GM19324 (cell line): Measurements from ENCODE around the gene PRR18.

Experiments used
- ATAC-seq: cut with Tn5 transposase; IDR thresholded peaks from one replicate; pipeline ENCODE4 v1.9.1; 2021; ENCODE audit warnings: mild to moderate bottlenecking, moderate library complexity; ENCODE audit not compliant: unreplicated experiment, low FRiP score

PRR18 gene

DNA sequence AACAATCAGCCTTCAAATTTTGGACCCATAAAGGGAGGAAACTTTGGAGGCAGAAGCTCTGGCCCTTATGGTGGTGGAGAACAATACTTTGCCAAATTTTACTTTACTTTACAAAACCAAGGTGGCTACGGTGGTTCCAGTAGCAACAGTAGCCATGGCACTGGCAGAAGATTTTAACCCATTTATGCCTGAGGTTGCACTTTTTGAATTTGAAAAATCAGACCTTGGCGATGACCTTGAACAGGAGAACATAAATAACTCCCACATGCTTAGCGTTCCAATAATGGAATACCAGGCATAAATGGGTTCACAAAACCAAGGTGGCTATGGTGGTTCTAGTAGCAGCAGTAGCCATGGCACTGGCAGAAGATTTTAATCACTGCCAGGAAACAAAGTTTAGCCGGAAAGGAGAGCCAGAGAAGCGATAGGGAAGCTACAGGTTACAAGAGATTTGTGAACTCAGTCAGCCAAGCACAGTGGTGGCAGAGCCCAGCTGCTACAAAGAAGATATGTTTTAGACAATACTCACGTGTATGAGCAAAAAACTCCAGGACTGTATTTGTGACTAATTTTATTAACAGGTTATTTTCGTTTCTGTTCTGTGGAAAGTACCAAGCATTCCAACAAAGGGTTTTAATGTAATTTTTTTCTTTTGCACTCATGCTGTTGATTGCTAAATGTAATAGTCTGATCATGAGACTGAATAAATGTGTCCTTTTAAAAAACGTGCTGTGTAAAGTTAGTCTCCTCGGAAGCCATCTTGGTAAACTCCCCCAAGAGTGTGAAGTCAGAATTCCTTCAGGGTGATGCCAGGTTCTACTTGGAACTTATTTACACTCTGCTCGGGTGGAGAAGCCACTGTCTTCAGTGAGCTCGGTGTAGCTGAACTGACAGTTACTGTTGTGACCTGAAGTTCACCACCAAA, 27.4 kb upstream of the PRR18 start:
- ATAC-seq = no peak

DNA sequence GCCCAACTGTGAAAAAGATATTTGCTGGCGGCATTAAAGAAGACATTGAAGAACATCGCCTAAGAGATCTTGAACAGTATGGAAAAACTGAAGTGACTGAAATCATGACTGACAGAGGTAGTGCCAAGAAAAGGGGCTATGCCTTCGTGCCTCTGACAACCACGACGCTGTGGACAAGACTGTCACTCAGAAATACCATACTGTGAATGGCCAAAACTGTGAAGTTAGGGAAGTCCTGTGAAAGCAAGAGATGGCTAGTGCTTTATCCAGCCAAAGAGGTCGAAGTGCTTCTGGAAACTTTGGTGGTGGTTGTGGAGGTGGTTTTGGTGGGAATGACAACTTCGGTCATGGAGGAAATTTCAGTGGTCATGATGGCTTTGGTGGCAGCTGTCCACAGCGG, 26.7 kb upstream of the PRR18 start:
- no peak for ATAC-seq

DNA sequence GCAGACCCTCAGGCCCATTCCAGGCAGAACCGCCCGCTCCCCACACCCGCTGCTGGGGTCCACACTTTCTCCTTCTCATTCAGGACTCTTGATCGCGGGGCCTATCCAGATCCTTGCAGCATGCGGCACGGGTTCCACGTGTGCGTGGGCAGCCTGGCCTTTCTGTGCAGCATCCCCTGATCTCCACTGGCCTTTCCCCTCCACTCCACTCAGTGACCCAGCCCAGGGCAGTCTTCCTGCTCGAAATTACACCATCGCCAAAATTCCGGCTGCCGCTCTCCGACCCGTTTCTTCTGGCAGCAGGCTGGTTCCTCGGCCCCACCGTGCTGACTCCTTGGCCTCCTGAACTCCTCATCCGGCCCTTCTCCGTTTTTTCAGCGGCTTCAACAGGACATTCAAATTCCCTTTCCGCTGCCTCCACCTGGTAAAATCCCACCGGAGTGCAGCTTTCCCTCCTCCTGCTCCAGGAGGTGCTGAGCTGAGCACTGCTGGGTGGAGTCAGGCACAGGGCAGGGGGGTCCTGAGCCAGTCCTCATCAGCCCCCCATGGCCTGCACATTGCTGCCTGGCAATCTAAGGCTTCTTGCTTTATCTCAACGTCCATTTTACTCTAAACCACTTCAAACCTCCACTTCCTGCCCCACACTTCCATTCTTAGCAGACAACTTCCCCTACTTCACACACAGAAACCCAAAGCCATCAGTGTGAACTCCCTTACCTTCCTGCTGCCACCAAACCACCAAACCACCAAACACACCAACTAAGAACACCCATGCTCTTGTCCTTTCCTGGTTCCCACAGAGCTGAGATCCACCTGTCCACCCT, 25.2 kb upstream of the PRR18 start:
- peak; percentile 56 for ATAC-seq

DNA sequence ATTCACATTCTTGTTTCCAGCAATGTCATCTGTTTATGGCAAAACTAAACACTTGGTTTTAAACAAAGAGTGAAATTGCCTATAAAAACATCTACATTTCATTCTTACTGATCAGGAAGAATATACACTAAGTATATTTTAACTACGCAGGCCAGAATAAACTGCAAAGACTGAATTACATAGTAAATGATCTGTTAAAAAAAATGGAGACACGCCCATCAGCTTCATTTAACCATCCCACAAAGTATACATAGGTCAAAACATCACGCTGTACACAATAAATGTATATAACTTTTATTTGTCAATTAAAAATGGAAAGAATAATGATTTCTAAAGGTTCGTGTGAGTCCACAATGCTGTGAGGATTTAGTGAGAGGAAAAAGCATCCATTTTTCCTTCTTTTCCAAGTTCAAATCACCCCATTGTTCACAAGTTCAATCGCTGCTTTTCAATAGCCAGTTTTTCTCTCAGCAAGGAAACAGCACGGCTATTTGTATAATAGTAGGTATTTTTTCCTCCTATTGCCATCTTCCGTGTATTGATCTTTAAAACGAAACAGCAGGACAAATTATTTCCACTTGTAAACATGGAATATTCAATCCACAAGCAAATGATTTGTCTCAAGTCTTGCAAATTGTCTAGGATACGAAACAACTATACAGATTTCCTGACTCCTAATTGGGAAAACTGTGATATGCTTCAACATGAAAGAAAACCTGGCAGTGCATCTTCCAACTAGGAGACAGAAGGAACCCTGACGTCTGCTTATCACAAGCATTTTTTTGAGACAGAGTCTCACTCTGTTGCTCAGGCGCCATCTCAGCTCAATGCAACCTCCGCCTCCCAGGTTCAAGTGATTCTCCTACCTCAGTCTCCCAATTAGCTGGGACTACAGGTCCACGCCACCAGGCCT, 23.6 kb upstream of the PRR18 start:
- ATAC-seq = no peak

DNA sequence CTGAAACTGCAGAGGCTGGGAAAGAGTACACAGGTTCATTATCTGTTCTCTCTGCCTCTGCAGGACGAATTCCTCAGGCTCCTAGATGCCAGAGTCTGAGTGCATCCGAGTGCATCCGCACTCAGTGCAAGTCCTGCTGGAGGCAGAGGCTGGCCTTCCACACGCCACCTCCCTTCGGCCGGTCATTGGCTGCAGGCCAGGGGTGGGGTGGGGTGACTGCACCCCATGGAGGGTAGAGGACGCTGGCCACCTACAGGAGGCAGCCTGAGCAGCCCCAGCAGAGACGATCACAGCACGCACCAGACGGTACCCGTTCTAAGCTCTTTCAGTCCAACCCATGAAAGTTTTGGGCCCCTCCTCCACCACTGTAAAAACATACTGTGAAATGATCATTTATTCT, 22.4 kb upstream of the PRR18 start:
- no peak for ATAC-seq

DNA sequence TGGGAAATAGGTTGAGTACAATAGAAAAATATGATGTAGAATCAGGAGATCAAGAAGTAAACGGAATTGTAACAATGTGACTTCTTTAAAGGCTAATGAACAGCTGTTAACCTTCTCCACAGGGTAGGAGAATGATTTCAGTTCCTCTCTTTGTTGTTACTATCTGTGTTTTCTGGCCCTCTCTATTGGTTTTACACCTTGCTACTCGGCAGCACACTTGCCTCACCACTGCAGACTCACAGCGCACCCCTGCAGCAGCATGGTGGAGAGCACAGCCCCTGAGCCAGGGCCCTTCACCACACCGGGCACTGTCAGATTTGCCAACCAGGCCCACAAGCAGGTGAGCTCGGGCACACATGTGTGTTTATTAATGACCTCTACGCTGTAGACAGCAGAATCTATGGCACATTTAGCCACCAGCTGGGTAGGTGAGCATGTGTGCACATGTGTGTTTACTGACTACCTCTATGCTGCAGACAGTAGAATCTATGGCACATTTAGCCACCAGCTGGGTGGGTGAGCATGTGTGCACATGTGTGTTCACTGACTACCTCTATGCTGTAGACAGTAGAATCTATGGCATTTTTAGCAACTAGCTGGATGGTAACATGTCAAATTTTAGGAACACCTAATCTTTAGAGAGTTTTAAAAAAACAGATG, 17.3 kb upstream of the PRR18 start:
- ATAC-seq = peak; percentile 79

DNA sequence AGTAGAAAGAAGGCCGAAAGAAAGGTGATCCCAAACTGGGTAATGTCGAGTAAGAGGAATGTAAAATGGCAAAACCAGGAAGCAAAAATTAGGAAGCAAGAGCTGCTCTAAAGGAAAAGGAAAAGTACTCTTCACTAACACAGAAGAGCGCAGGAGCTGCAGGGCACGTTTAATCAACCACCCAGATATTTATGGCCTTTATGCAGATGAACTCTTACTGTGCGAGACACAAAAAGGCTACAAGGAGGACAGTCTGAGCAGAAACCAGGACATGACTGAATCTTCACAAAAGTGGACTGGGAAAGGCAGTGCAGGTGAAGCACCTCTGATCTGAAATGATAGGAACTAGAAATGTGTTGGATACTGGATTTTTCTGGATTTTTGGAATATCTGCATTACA, 15.2 kb upstream of the PRR18 start:
- no peak for ATAC-seq

DNA sequence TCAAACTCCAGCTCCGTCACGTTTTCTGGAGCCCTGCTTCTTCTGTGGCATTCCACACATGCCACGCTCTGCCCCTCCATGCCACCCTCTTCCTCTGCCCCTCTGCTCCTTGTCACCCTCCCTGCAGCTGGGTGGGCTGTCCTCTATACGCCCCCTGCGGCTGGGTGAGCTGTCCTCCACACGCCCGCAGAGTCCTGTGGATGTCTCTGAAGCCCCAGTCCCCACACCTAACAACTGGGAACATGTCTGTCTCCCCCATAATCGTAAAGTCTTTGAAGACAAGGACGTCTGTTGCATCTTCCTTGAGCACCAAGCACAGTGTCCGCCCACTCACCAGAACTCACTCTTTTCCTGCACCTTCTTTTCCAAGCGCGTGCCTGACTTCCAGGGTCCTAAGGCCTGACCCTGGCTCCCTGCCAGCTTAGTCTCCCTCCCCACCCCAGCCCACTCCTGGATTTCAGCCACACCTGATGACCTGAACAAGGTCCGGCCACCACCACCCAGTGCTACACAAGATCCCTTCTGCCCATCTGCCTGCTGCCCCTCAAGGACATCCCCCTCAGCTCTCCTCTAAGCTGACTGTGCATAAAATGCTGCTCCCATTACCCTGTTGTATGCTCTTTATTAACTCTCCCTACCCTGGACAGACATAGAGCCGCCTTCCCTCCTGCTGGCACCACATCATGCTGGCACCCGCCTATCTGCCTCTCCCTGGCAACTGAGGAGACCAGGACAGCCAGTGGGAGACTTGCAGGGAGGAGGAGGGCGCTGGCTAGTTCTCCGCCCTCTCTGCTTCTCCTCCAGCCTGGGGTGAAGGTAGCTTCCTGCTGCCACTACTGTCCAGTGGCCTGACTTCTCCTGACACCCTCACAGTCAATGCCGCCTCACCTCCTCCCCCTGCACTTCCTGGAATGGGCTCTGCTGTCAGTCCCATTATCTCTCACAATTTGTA, 10.7 kb upstream of the PRR18 start:
- ATAC-seq = no peak

DNA sequence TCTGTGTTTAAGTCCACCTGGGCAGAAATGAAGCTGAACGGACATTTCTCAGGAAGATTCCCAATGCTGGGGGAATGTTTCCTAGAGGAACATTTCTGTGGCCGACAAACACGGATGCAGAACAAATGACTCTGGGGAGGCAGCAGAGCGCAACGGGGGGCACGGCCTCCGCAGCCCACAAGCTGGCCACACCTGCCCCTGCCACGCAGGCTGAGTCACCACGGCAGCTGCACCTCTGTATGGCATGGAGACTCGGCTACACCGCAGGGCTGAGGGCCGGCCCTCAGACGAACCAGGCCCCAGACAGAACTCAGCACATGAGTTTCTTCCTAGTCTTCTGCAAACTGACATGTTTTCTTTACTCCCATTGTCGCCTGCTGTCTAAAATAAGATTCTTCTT, 10.0 kb upstream of the PRR18 start:
- ATAC-seq = no peak

DNA sequence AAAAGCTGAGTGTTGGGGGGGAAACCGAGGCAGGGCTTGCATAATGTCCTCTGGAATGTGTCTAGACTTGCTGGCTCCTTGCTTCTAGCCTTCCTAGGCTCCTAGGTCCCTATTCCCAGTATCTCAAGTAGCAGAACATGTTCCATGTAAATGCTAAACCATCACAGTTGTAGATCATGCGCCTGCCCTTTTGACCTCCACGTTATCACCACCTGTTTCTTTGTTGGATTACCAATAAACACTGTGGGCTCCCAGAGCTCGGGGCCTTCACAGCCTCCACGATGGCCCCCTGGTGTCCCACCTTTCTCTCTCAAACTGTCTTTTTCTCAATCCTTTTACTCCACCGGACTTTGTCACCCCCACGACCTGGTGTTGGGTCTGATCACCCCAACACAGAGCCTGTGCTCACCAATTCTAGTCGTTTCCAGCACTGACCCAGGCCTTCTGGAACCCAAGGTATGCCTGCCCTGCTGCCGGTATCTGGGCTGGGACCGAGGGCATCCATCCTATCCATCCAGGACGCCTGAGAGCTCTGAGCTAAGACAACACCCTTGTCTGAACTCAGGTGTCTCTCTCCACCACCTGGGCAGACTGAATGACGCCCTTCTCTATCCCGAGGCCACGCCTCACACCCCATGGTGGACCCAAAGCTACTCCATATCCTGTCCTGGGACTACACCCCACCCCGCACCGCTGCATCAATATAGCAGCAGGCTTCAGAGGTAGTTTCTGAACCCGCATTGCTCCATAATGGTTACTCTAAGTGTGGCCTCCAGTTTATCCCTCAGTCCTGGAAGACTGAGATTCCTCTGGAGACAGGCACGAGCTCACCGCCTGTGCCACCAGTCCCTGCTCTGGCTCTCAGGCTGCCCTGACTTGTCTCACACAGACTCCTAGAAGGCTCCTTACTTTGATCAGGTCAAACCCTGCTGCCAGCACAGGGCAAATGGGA, 9.3 kb upstream of the PRR18 start:
- no peak for ATAC-seq

DNA sequence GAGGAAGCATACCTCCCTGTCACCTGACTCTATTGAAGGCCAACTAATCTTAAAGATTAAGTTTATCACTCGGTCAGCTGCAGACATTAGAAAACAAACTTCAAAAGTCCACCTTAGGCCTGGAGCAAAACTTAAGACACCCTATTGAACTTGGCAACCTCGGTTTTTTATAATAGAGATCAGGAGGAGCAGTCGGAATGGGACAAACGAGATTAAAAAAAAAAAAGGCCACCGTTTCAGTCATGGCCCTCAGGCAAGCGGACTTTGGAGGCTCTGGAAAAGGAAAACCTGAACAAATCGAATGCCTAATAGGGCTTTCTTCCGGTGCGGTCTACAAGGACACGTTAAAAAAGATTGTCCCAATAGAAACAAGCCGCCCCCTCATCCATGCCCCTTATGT, 7.2 kb upstream of the PRR18 start:
- no peak for ATAC-seq

DNA sequence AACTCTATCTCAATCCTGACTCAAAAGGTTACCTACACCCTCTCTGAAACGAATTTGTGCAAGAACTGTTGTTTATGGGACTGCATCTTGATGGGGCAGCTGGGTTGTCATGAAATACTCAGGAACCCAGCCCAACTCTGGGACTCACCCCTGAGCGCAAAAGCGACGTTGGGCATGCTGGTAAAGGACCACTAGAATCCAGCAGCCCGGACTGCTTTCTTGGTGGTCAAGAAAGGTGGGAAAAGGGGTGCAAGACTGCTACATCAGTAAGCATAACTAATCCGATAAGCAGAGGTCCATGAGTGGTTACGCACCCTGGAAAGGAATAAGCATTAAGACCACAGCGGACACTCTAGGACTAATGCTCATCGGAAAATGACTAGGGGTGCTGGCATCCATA, 6.3 kb upstream of the PRR18 start:
- no peak for ATAC-seq

DNA sequence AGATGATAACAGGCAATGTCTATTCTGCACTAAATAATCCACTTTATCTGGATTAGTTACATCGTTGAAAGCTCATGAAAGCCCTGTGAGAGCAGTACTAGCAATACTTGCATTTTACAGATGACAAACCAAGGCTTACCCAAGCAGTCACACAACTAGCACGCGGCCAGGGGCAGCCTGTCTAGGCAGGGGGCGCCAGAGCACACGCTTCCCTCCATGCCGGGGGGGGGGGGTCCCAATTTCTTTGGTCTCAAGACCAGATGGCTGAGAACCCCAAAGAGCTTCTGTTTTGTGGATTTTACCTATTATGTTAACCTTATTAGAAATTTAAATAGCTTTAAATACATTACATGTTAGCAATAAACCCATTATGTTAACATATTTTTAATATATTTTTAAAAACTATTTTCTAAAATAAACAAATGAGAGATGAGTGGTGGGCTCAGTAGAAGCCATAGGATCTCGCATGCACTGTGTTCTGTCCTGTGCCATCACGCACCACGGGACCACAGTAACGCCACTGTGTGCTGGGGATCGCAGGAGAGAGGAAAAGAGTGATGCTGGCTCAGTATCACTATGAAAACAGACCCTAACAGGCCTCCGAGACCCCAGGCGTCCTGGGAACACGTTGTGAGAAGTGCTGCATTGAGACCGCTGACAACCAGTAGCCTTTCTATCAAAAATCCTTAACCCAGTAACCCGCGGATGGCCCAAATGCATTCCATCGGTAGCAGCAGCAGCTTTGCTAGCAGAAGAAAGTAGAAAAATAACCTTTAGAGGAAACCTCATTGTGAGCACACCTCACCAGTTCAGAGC, 5.3 kb upstream of the PRR18 start:
- ATAC-seq = peak; percentile 70

DNA sequence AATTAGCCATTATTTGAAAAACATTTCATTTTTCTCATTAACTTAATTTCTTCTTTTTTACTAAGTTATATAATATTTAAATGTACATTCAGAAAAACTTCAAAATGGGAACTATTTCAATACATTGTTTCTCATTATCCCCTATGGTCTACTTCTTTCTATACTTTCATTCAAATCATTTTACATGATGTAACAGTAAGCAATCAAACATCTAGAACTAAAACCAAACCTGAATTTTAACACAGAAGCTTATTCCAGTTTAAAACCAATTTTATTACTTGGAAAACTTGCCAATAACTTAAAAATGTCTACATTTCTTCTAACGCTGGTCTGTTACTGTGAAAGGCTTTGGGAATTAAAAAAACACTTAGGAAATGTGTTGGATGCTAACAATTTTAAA, 4.6 kb upstream of the PRR18 start:
- ATAC-seq = no peak

DNA sequence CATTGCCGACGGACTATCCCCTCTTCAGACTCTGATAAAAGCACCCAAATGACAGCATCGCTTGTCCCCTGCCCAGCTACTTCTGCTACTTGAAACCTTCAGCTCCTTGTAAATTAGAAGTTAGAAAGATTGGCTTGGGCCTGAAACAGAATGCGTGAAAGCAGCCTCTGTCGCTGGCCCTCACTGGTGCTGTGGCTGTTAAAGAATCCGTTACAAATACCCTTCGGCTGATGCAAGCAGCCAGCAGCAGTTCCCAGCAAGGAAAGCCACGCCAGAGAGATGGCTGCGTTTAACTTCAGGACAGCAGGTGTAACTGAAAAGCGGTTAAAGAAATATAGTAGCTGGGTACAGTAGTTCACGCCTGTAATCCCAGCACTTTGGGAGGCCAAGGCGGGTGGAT, 2.4 kb upstream of the PRR18 start:
- ATAC-seq = no peak

DNA sequence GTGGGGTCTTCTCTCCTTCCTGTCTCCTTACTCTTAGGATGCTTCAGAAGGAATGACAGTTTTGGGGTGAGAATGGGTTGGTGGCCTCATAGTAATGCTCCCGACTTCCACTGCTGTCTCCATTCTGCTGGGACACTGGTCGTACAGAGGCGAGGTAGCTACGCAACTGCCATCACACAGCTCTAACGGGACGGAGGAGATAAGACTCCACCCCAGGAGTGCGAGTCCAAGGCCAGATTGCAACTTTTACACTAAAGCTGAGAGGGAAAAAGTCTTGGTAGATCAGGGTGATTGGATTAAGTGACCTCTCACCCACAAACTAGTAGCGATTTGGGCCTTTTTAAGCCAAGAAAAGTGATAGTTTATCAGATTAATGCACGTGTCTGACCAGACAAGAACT, 1.8 kb upstream of the PRR18 start:
- ATAC-seq = no peak
